WTC11 (cell line): ENCODE measurements around the gene KRT8. TPM values are rescaled to one million over a fixed set of nuclear protein-coding genes. Genes with fewer than 3 reads are reported as not detected.

Experiments
- ATAC-seq: fragments of 200-7000 bp; cut with Tn5 transposase; 2 replicates; pipeline ENCODE4 v1.10.0; 2021; ENCODE audit warnings: mild to moderate bottlenecking, moderate library complexity
- CTCF ChIA-PET: fragments of 300-600 bp; sonication (Branson Sonifier 250); formaldehyde crosslinking; loops from one replicate; lab custom pipeline; 2021; ENCODE audit warnings: antibody characterized with exemption; lab: Charles Lee
- POLR2A ChIA-PET: fragments of 350-600 bp; sonication (Branson Sonifier 250); formaldehyde crosslinking; loops from one replicate; lab custom pipeline; 2021; ENCODE audit warnings: antibody characterized with exemption; lab: Charles Lee
- DNase-seq: peaks from one replicate; pipeline ENCODE4 v3.0.0; 2021; ENCODE audit warnings: low spot score
- H3K27ac Mint-ChIP-seq: 2 replicates; pipeline ENCODE4 v1.8.0; 2021; ENCODE audit warnings: mixed read lengths
- H3K27me3 Mint-ChIP-seq: 2 replicates; pipeline ENCODE4 v1.8.0; 2021; ENCODE audit warnings: low read depth, mild to moderate bottlenecking, moderate library complexity, mixed read lengths
- H3K36me3 Mint-ChIP-seq: 2 replicates; pipeline ENCODE4 v1.8.0; 2021; ENCODE audit warnings: mixed read lengths
- H3K4me1 Mint-ChIP-seq: 2 replicates; pipeline ENCODE4 v1.8.0; 2022; ENCODE audit warnings: mixed read lengths
- H3K4me3 Mint-ChIP-seq: 2 replicates; pipeline ENCODE4 v1.8.0; 2021; ENCODE audit warnings: mild to moderate bottlenecking, moderate library complexity, mixed read lengths
- H3K9me3 Mint-ChIP-seq: 2 replicates; pipeline ENCODE4 v1.8.0; 2021; ENCODE audit warnings: mixed read lengths
- E2F4 ChIP-seq: sonication (generic); formaldehyde crosslinking; IDR thresholded peaks from 2 replicates; pipeline ENCODE4 v1.8.1; 2022; ENCODE audit warnings: low read depth, mild to moderate bottlenecking, moderate library complexity, missing genetic modification reagents, borderline replicate concordance
- EMX1 ChIP-seq: fragments of 250-450 bp; sonication (Bioruptor Pico); IDR thresholded peaks from 2 replicates; pipeline ENCODE4 v1.8.0; 2021; ENCODE audit warnings: mild to moderate bottlenecking
- HMGA2 ChIP-seq: fragments of 250-450 bp; sonication (Bioruptor Pico); IDR thresholded peaks from 2 replicates; pipeline ENCODE4 v1.4.0; 2021; ENCODE audit warnings: mild to moderate bottlenecking, moderate library complexity
- MXD4 ChIP-seq: fragments of 250-450 bp; sonication (Bioruptor Pico); IDR thresholded peaks from 2 replicates; pipeline ENCODE4 v1.8.0; 2021; ENCODE audit warnings: mild to moderate bottlenecking, moderate library complexity, borderline replicate concordance
- PRDM15 ChIP-seq: sonication (generic); formaldehyde crosslinking; IDR thresholded peaks from 2 replicates; pipeline ENCODE4 v1.8.0; 2022; ENCODE audit warnings: missing genetic modification reagents
- PREB ChIP-seq: sonication (generic); formaldehyde crosslinking; IDR thresholded peaks from 2 replicates; pipeline ENCODE4 v1.8.1; 2022; ENCODE audit warnings: mild to moderate bottlenecking, missing genetic modification reagents, moderate library complexity, borderline replicate concordance
- USF1 ChIP-seq: sonication (generic); formaldehyde crosslinking; IDR thresholded peaks from 2 replicates; pipeline ENCODE4 v1.8.0; 2022; ENCODE audit warnings: mild to moderate bottlenecking, missing genetic modification reagents
- ZBTB43 ChIP-seq: sonication (generic); formaldehyde crosslinking; IDR thresholded peaks from 2 replicates; pipeline ENCODE4 v1.8.1; 2023; ENCODE audit warnings: mild to moderate bottlenecking, missing genetic modification reagents
- ZNF416 ChIP-seq: fragments of 250-450 bp; sonication (Bioruptor Pico); IDR thresholded peaks from 2 replicates; pipeline ENCODE4 v1.9.0; 2021; ENCODE audit warnings: mild to moderate bottlenecking, inconsistent platforms
- ZNF423 ChIP-seq: fragments of 250-450 bp; sonication (Bioruptor Pico); IDR thresholded peaks from 2 replicates; pipeline ENCODE4 v2.1.2; 2022; ENCODE audit warnings: mild to moderate bottlenecking, moderate library complexity
- total RNA-seq: library from RNA; stranded (reverse); gene quantifications from 3 replicates; pipeline ENCODE4 v1.2.3, GENCODE V29; 2021

The KRT8 gene
- total RNA-seq, 1 experiment from 2014 or later: 477 TPM

GRCh38 chr12:52947738-52948423 lies 43.0 kb upstream of the KRT8 start:
- DNase-seq: peak; percentile 26
- H3K27me3 Mint-ChIP-seq: no peaks in the 10 kb centered on the region
- ChIA-PET POLR2A (interaction anchor here (0.6 to 5.2 kb wide), 10 partner anchors 17 to 299 kb away, joined by 3 to 44 read pairs (median 7); partner anchors contain the start of genes EIF4B and KRT8), CTCF (interaction anchor here (0.7 to 5.1 kb wide), 8 partner anchors 22 to 876 kb away, joined by 3 to 36 read pairs (median 8); partner anchors contain the start of gene KRT8)
- H3K4me3 Mint-ChIP-seq: peak overlapping the region; percentile 79
- peaks cover 83% of the 10 kb centered on the region for H3K4me1 Mint-ChIP-seq
- H3K36me3 Mint-ChIP-seq: peaks cover 35% of the 10 kb centered on the region
- H3K9me3 Mint-ChIP-seq: no peaks in the 10 kb centered on the region
- TF ChIP-seq ZBTB43 (CRISPR knock-in tag): 0 out of 2 replicates have a peak, but pooled peaks have one; percentile 11
- TF ChIP-seq EMX1 (CRISPR knock-in tag): 0 out of 2 replicates have a peak, but pooled peaks have one; percentile 31
- TF ChIP-seq PREB (CRISPR knock-in tag): no peak
- H3K27ac Mint-ChIP-seq: peak overlapping the region; percentile 100
- no peak; the same call in 1 of the 2 replicates for ATAC-seq

- Mint-ChIP-seq H3K9me3 (no peaks in the 10 kb centered on the region), H3K4me1 (peaks cover 86% of the 10 kb centered on the region), H3K27me3 (no peaks in the 10 kb centered on the region), H3K4me3 (peak overlapping the region; percentile 53), H3K36me3 (peaks cover 26% of the 10 kb centered on the region), H3K27ac (peak overlapping the region; percentile 98)
- TF ChIP-seq HMGA2 (no peak), ZNF423 (CRISPR knock-in tag) (peak; percentile 52), ZNF416 (CRISPR knock-in tag) (no peak), PRDM15 (CRISPR knock-in tag) (no peak), USF1 (CRISPR knock-in tag) (no peak)
- ATAC-seq (no peak), DNase-seq (no peak)
- ChIA-PET POLR2A (interaction anchor here (1.1 to 2.4 kb wide), 4 partner anchors 10 to 59 kb away, joined by 3 to 13 read pairs (median 4); partner anchors contain the start of gene EIF4B), CTCF (interaction anchor here (1.0 to 5.1 kb wide), 7 partner anchors 21 to 62 kb away, joined by 3 to 36 read pairs (median 17); partner anchors contain the start of gene KRT8)
These were observed 42.1 kb upstream of the KRT8 start for GRCh38 chr12:52946797-52947547.

GRCh38 chr12:52946334-52946733 lies 41.5 kb upstream of the KRT8 start:
- peaks cover 20% of the 10 kb centered on the region for H3K36me3 Mint-ChIP-seq
- CTCF ChIA-PET: interaction anchor here (1.0 to 5.1 kb wide), 10 partner anchors 17 to 61 kb away, joined by 3 to 36 read pairs (median 6); partner anchors contain the start of gene KRT8
- DNase-seq: no peak
- H3K4me1 Mint-ChIP-seq: peaks cover 81% of the 10 kb centered on the region
- no peaks in the 10 kb centered on the region for H3K27me3 Mint-ChIP-seq
- POLR2A ChIA-PET: interaction anchor here (1.1 to 1.4 kb wide), 5 partner anchors 9 to 59 kb away, joined by 3 to 23 read pairs (median 6); partner anchors contain the start of genes EIF4B and KRT8
- H3K4me3 Mint-ChIP-seq: peak overlapping the region; percentile 53
- ATAC-seq: no peak
- peak overlapping the region; percentile 98 for H3K27ac Mint-ChIP-seq
- no peaks in the 10 kb centered on the region for H3K9me3 Mint-ChIP-seq
- TF ChIP-seq MXD4 (CRISPR knock-in tag): no peak
- TF ChIP-seq E2F4 (CRISPR knock-in tag): no peak
